DND-41 (cell line): ENCODE results near the gene HOTAIR.

Experiments
- CTCF ChIP-seq: IDR thresholded peaks from 2 replicates; pipeline ENCODE4 v1.5.1; 2012; ENCODE audit warnings: borderline replicate concordance, low read length, moderate library complexity, mild to moderate bottlenecking; ENCODE audit not compliant: poor library complexity, severe bottlenecking; ENCODE audit errors: extremely low read depth
- EZH2 ChIP-seq: IDR thresholded peaks from 3 replicates; pipeline ENCODE4 v1.6.1; 2012; ENCODE audit warnings: borderline replicate concordance, low read depth, mild to moderate bottlenecking, moderate library complexity, low read length, inconsistent platforms; ENCODE audit not compliant: severe bottlenecking

- TF ChIP-seq EZH2 = no peak
- no peak for TF ChIP-seq CTCF
Observed at GRCh38 chr12:54018468-54018984, 43.8 kb upstream of the HOTAIR start.
